Measurements from ENCODE around the gene CNRIP1. TPM values are rescaled to one million over a fixed set of nuclear protein-coding genes. Genes with fewer than 3 reads are reported as not detected.

The CNRIP1 gene
- total RNA-seq, 2 experiments from 2014 or later, result not detected

DNA sequence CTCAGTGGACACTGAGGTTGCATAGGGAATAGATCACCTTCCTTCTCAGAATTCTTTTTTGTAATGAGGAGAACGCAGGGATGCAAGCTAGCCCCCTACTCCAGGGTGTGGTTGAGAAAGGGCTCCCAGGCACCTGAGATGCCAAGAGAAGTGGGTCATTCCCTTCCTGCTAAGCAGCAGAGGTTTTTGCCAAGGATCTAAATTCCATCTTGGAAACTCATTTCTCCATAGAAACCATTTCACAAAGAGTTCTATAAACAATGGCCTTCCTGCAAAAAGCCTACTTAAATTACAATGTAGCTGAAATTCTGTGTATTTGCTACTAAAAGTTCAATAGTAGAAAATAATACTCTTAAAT lies 63.7 kb downstream of the CNRIP1 start:
- Mint-ChIP-seq H3K27me3 (no peaks in the 10 kb centered on the region), H3K4me3 (no peak overlapping the region), H3K9me3 (no peaks in the 10 kb centered on the region), H3K36me3 (peaks cover 6% of the 10 kb centered on the region), H3K4me1 (ENCODE audit: low read depth) (peaks cover 25% of the 10 kb centered on the region), H3K27ac (no peak overlapping the region)
- POLR2A ChIA-PET, result no interaction called here
- DNase-seq, result no peak
- intact Hi-C loops (cut with micrococcal nuclease), result loop anchor here (10.0 kb wide), 2 partner anchors 459 to 519 kb away; no protein-coding TSS in a partner anchor
- CTCF ChIA-PET, result interaction anchor here (1.1 kb wide), 1 partner anchor 134 kb away, joined by 4 read pairs; no protein-coding TSS in a partner anchor

DNA sequence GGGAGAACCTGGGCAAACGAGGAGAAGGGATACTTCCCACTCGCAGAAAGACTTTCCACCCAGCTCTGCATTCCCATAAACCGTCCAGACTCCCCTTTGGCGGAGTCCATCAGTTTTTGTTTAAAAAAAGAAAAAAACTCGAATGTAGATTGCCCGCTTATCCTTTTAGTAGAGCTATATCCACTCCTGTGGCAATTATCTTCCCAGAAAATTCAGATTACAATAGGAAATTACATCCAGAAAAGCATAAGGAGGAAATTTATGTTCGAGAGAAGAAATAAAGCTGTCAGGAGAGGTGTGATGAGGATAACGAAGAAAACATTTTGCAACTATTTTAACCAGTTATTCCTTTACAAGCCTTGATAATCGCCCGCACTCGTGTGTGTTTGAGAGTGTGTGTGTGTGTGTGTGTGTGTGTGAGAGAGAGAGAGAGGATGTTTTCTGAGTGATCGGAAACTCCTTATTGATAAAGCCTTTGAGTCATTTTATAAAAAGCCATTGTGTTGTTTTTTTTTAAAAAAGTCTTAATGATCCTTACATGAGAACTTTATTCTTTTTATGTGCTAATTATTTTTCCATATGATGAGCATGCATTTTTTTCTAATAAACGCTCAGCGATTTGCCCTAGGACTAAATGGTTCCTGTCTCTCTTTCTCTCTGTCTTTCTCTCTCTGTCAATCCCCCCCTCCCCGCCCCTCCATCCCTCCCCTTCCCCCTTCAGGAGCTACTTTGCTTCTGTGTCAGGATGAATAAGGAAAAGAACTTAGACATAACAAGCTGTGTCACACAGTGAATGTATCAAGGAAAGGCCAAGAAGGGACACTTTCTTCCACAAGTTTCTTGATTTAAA lies 66.3 kb downstream of the CNRIP1 start:
- POLR2A ChIA-PET, result interaction anchor here (0.9 to 2.3 kb wide), 4 partner anchors 37 to 96 kb away, joined by 3 to 12 read pairs (median 3); partner anchors contain the start of gene PNO1
- intact Hi-C loops (cut with micrococcal nuclease), result loop anchor here (1.0 to 10.0 kb wide), 5 partner anchors 109 to 654 kb away; partner anchors contain the start of genes APLF and FBXO48
- peaks cover 18% of the 10 kb centered on the region for H3K36me3 Mint-ChIP-seq
- peak overlapping the region; percentile 98 for H3K27ac Mint-ChIP-seq
- no peaks in the 10 kb centered on the region for H3K9me3 Mint-ChIP-seq
- H3K27me3 Mint-ChIP-seq, result no peaks in the 10 kb centered on the region
- CTCF ChIA-PET, result interaction anchor here (0.8 to 4.3 kb wide), 7 partner anchors 31 to 210 kb away, joined by 3 to 36 read pairs (median 9); no protein-coding TSS in a partner anchor
- H3K4me3 Mint-ChIP-seq, result peak overlapping the region; percentile 98
- peak; percentile 40 for DNase-seq
- H3K4me1 Mint-ChIP-seq (ENCODE audit: low read depth), result peaks cover 37% of the 10 kb centered on the region

DNA sequence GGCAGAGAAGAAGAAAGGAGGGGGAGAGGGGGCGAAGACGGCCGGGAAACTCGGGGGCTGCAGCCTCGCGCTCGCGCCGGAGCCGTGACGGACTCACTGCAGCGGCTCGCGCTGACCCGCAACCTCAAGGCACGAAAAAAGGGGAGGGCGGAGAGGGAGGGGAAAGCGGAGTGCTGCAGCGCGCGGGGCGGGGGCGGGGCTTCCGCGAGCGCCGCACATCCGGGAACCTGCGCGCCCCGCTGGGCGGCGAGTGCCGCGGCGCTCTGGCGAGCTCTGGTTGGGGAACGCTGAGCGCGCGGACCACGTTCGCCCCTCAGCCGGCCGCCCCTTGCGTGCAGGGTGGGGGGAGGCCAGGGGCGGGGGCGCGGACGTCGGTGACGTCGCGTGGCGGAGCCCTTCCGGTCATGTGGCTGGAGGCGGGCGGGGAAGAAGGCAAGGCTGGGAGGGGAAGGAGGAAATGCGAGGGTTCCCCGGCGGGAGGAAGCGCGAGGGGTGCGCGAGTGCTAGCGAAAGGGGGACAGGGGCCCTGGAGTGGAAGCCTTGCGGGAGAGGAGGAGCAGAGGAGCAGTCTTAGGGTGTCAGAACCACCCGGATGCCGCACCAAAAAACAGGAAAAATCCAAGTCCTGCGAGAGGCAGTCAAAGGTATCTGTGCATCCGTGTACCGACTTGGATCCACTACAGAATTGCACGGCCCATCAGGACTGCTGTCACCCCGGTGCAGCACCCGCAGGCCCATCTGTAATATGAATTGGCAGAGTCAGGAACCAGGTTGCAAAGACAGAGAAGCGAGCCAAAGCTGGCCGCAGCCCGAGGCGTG lies 67.1 kb downstream of the CNRIP1 start, which contains the start of gene PPP3R1:
PPP3R1 (minus strand) TSS at position 133 of the 819 bp plus-strand sequence. CDS start 405 bp downstream, outside the sequence.
- Mint-ChIP-seq H3K9me3 (no peaks in the 10 kb centered on the region), H3K4me3 (peak within 1 kb of the TSS; percentile 98), H3K4me1 (ENCODE audit: low read depth) (peaks cover 37% of the 10 kb centered on the region), H3K36me3 (peaks cover 18% of the 10 kb centered on the region), H3K27ac (peak within 1 kb of the TSS; percentile 98), H3K27me3 (no peaks in the 10 kb centered on the region)
- POLR2A ChIA-PET, result interaction anchor here (0.5 to 2.3 kb wide), 6 partner anchors 34 to 100 kb away, joined by 3 to 12 read pairs (median 4); partner anchors contain the start of gene PNO1
- peak; percentile 97 for DNase-seq
- intact Hi-C loops (cut with micrococcal nuclease), result loop anchor here (1.0 to 10.0 kb wide), 5 partner anchors 110 to 655 kb away; no protein-coding TSS in a partner anchor
- CTCF ChIA-PET, result interaction anchor here (0.8 to 4.3 kb wide), 7 partner anchors 31 to 211 kb away, joined by 3 to 36 read pairs (median 9); no protein-coding TSS in a partner anchor

DNA sequence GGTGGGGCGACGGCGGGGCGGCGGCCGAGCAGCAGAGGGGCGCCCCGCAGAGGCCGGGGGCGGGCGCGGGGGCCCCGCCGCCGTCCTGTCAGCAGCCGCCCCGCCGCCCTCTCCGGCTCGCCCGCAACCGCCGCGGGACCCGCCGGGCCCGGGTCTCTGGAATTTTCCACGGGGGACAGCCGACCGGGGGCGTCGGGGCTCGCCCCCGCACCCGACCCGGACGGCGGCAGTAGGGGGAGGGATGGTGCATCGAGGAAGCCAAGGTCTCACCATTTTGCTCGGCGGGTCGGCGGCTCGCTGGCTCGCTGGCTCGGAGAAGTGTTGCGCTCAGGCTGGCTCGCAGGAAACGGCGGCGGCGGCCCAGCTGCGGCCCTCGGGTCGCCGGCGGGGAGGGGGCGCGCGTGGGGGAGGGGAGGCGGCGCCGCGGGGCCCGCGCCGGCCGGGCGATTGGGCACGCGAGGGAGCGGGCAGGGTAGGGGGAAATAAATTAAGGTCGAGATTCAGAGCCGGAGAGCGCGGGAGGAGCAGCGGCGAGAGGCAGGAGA lies 67.8 kb downstream of the CNRIP1 start:
- H3K36me3 Mint-ChIP-seq, result peaks cover 18% of the 10 kb centered on the region

DNA sequence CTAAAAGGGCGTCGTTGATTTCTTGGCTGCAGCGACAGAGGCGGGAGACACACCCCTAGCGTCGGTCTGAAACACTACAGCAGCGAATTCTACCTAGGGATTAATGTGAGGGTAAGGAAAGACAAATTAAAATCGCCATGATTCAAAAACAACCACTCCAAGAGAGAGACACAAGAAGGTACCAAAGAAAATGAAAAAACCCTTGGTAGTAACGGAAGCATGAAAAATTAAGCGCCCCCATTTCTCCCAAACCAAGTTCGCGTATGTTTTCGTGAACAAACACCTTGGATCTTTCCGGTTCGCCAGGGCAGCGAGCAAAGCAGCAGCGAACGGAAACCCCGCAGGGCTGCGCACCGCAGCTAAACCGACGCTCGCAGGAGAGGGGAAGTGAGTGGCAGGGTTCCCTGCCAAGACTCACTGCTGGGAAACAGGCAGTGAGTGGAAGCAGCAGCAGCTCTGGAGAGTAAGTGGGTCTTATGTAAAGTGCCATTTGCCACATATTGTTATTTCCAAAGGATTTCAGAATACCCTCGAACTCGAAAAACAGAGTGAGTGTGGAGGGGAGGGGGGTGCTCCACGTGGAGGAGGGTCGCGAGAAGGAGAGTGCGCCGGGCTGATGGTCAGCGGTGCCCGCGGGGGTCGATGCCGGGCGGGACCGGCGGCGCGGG lies 68.4 kb downstream of the CNRIP1 start:
- Mint-ChIP-seq H3K27ac (peak overlapping the region; percentile 97), H3K4me1 (ENCODE audit: low read depth) (peaks cover 35% of the 10 kb centered on the region), H3K4me3 (peak overlapping the region; percentile 86), H3K9me3 (no peaks in the 10 kb centered on the region), H3K36me3 (peaks cover 18% of the 10 kb centered on the region), H3K27me3 (no peaks in the 10 kb centered on the region)
- POLR2A ChIA-PET, result interaction anchor here (0.6 to 0.7 kb wide), 3 partner anchors 15 to 93 kb away, joined by 3 read pairs; partner anchors contain the start of gene PNO1
- peak; percentile 86 for DNase-seq
- intact Hi-C loops (cut with micrococcal nuclease), result loop anchor here (1.0 to 10.0 kb wide), 8 partner anchors 12 to 656 kb away; partner anchors contain the start of gene PNO1
- CTCF ChIA-PET, result interaction anchor here (0.9 to 4.3 kb wide), 5 partner anchors 20 to 62 kb away, joined by 3 to 36 read pairs (median 5); no protein-coding TSS in a partner anchor

More for the DNA sequence above, 67.8 kb downstream of the CNRIP1 start:
- intact Hi-C loops (cut with micrococcal nuclease), result loop anchor here (1.0 to 10.0 kb wide), 10 partner anchors 13 to 655 kb away; partner anchors contain the start of gene PNO1
- ChIA-PET CTCF (interaction anchor here (1.2 to 4.3 kb wide), 8 partner anchors 21 to 212 kb away, joined by 3 to 36 read pairs (median 9); no protein-coding TSS in a partner anchor), POLR2A (interaction anchor here (0.5 to 2.3 kb wide), 3 partner anchors 33 to 99 kb away, joined by 4 to 12 read pairs (median 4); partner anchors contain the start of gene PNO1)
- peak; percentile 53 for DNase-seq
- Mint-ChIP-seq H3K4me3 (peak overlapping the region; percentile 98), H3K4me1 (ENCODE audit: low read depth) (peaks cover 37% of the 10 kb centered on the region), H3K27ac (peak overlapping the region; percentile 97), H3K9me3 (no peaks in the 10 kb centered on the region), H3K27me3 (no peaks in the 10 kb centered on the region)

DNA sequence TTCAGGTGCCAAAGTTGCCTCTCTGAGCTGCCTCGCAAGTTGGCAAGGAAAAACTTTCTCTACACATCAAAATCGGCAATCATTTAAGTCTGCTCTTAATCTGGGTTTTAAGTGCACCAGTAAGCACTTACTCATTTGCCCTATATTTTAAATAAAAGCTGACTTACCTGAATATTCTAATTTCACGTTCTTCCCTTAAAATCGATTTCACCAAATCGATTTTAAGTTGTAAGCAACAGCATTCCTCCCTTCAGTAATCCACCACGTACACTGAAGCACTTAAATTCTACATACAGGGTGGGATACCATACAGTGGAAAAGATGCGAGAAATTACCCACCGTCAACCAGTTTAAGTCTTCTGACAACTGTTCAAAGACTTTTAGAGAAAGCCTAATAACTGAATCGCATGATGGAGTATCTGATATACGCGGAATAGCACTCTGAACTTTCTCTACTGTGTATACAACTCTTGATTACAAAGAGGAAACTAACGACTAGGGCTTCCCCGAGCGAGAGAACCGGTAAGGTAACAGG lies 69.0 kb downstream of the CNRIP1 start:
- peaks cover 18% of the 10 kb centered on the region for H3K36me3 Mint-ChIP-seq
- peak overlapping the region; percentile 97 for H3K27ac Mint-ChIP-seq
- no peaks in the 10 kb centered on the region for H3K9me3 Mint-ChIP-seq
- POLR2A ChIA-PET, result interaction anchor here (0.6 to 0.8 kb wide), 4 partner anchors 11 to 93 kb away, joined by 3 read pairs; partner anchors contain the start of gene PNO1
- peak overlapping the region; percentile 86 for H3K4me3 Mint-ChIP-seq
- H3K27me3 Mint-ChIP-seq, result no peaks in the 10 kb centered on the region
- no peak for DNase-seq
- H3K4me1 Mint-ChIP-seq (ENCODE audit: low read depth), result peaks cover 30% of the 10 kb centered on the region
- intact Hi-C loops (cut with micrococcal nuclease), result loop anchor here (1.0 to 10.0 kb wide), 8 partner anchors 11 to 657 kb away; partner anchors contain the start of gene PNO1
- CTCF ChIA-PET, result interaction anchor here (0.9 to 4.3 kb wide), 9 partner anchors 13 to 191 kb away, joined by 3 to 36 read pairs (median 4); partner anchors contain the start of gene PNO1

DNA sequence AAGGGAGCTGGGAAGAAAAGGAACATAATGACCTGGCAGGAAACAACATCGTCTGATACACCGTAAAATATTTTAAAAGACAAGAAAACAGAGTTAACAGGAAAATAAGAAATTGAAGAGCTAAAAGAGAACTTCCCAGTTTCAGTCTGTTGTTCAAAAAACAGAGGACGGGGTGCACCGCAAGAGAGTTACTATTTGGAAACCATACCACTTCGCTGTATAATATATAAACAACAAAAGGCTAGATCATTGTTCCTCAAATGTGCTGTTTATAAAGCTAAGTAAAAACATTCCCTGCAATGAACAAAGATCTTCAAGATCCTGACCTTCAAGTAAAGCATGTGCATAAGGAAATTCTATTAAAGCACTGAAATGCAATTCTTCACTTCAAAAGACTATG lies 69.6 kb downstream of the CNRIP1 start:
- peak overlapping the region; percentile 86 for H3K4me3 Mint-ChIP-seq
- intact Hi-C loops (cut with micrococcal nuclease), result loop anchor here (2.0 to 10.0 kb wide), 4 partner anchors 137 to 657 kb away; no protein-coding TSS in a partner anchor
- H3K4me1 Mint-ChIP-seq (ENCODE audit: low read depth), result peaks cover 26% of the 10 kb centered on the region
- H3K27ac Mint-ChIP-seq, result peak overlapping the region; percentile 97
- H3K27me3 Mint-ChIP-seq, result no peaks in the 10 kb centered on the region
- no peaks in the 10 kb centered on the region for H3K9me3 Mint-ChIP-seq
- ChIA-PET POLR2A (interaction anchor here (0.6 to 0.8 kb wide), 3 partner anchors 11 to 93 kb away, joined by 3 read pairs; no protein-coding TSS in a partner anchor), CTCF (interaction anchor here (0.6 to 4.3 kb wide), 11 partner anchors 10 to 191 kb away, joined by 3 to 36 read pairs (median 4); partner anchors contain the start of gene PNO1)
- peaks cover 18% of the 10 kb centered on the region for H3K36me3 Mint-ChIP-seq
- no peak for DNase-seq

DNA sequence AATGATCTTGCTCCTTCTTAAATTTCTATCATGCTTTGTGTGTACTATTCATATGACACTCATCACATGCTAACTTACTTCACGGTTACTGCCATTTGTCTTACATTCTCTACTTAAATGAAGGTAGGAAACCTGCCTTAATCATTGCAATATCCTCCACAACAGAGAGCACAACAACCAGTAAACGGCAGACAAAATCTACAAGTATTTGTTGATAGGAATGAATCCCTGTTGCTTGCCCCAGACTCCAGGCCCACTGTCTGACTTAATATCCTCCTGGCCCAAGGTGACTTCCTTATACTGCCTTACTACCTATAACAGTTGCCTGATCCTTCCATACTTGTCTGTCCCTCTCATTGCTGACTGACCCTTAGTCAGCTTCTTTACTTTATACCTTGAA lies 70.9 kb downstream of the CNRIP1 start:
- Mint-ChIP-seq H3K4me3 (peak overlapping the region; percentile 3), H3K9me3 (no peaks in the 10 kb centered on the region), H3K27me3 (no peaks in the 10 kb centered on the region), H3K27ac (no peak overlapping the region), H3K36me3 (peaks cover 18% of the 10 kb centered on the region), H3K4me1 (ENCODE audit: low read depth) (peaks cover 15% of the 10 kb centered on the region)
- DNase-seq, result no peak
- ChIA-PET POLR2A (no interaction called here), CTCF (no interaction called here)
- intact Hi-C loops (cut with micrococcal nuclease), result no loop called here

DNA sequence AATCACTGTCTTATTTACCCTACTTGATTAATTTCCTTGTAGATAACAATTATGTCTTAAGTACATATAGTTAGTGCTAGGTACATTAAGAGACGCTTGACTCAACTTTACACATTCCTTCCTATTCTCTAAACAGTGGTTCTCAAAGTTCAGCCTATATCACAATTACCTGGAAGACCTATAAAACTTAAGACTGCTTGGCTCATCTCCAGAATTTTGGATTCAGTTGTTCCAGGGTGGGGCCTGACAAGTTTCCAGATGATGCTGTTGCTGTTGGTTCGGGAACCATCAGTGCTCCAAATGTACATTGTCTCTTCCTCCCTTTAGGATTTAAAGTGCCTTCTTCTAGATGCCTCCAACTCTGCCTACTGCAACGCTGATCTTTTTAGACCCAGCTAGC lies 71.4 kb downstream of the CNRIP1 start:
- POLR2A ChIA-PET, result no interaction called here
- Mint-ChIP-seq H3K36me3 (peaks cover 18% of the 10 kb centered on the region), H3K27me3 (no peaks in the 10 kb centered on the region), H3K27ac (no peak overlapping the region), H3K9me3 (no peaks in the 10 kb centered on the region), H3K4me3 (no peak overlapping the region), H3K4me1 (ENCODE audit: low read depth) (peaks cover 12% of the 10 kb centered on the region)
- DNase-seq, result no peak
- CTCF ChIA-PET, result no interaction called here
- intact Hi-C loops (cut with micrococcal nuclease), result no loop called here

DNA sequence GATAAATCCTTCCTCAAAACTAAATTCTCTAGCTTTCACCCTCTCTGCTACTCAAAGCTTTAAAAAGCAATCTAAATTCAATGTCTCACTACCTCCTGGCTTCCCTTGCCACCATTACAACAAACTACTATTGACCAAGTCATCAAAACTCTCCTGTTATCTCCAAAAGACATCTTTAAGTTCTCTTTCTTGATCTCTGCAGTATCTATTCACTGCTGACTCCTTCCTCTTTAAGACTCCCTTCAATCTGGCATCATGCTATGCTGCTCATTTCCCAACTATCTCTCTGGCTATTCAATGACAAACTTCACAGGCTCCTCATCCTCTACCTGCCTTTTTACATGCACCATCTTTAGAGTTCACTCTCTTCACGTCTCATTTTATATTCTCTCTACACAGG lies 73.4 kb downstream of the CNRIP1 start:
- intact Hi-C loops (cut with micrococcal nuclease), result no loop called here
- DNase-seq, result no peak
- POLR2A ChIA-PET, result no interaction called here
- peaks cover 15% of the 10 kb centered on the region for H3K36me3 Mint-ChIP-seq
- CTCF ChIA-PET, result interaction anchor here (0.6 to 1.0 kb wide), 2 partner anchors 50 to 77 kb away, joined by 4 to 6 read pairs; no protein-coding TSS in a partner anchor
- H3K9me3 Mint-ChIP-seq, result no peaks in the 10 kb centered on the region
- H3K4me1 Mint-ChIP-seq (ENCODE audit: low read depth), result peaks cover 16% of the 10 kb centered on the region
- H3K27me3 Mint-ChIP-seq, result no peaks in the 10 kb centered on the region
- no peak overlapping the region for H3K27ac Mint-ChIP-seq
- H3K4me3 Mint-ChIP-seq, result no peak overlapping the region
